H9 (cell line): ENCODE results near the gene AGTPBP1. TPM values are rescaled to one million over a fixed set of nuclear protein-coding genes. Genes with fewer than 3 reads are reported as not detected.

Experiments used
- DNase-seq: peaks from one replicate; pipeline ENCODE4 v3.0.0-alpha.2; 2017
- H2AFZ ChIP-seq: one replicate; pipeline ENCODE4 v1.6.1; 2013; ENCODE audit warnings: mild to moderate bottlenecking, low read length, control low read depth, moderate library complexity
- H2AK5ac ChIP-seq: 2 replicates; pipeline ENCODE4 v1.6.1; 2013; ENCODE audit warnings: low read length, control low read depth, mixed read lengths; ENCODE audit not compliant: insufficient read length
- H2BK120ac ChIP-seq: one replicate; pipeline ENCODE4 v1.6.1; 2013; ENCODE audit warnings: low read depth, mild to moderate bottlenecking, low read length, control low read depth, inconsistent platforms; ENCODE audit not compliant: poor library complexity, severe bottlenecking
- H2BK12ac ChIP-seq: 2 replicates; pipeline ENCODE4 v1.6.1; 2013; ENCODE audit warnings: low read length, control low read depth, mixed read lengths, low read depth; ENCODE audit not compliant: insufficient read length
- H2BK15ac ChIP-seq: 2 replicates; pipeline ENCODE4 v1.6.1; 2013; ENCODE audit warnings: low read depth, low read length, control low read depth
- H2BK20ac ChIP-seq: one replicate; pipeline ENCODE4 v1.6.1; 2013; ENCODE audit warnings: low read depth, mild to moderate bottlenecking, low read length, control low read depth, inconsistent platforms; ENCODE audit not compliant: poor library complexity, severe bottlenecking
- H2BK5ac ChIP-seq: 2 replicates; pipeline ENCODE4 v1.6.1; 2013; ENCODE audit warnings: low read length, control low read depth, mixed read lengths; ENCODE audit not compliant: insufficient read length
- H3K14ac ChIP-seq: 2 replicates; pipeline ENCODE4 v1.6.1; 2013; ENCODE audit warnings: low read length, control low read depth; ENCODE audit not compliant: insufficient read depth
- H3K18ac ChIP-seq: 2 replicates; pipeline ENCODE4 v1.6.1; 2013; ENCODE audit warnings: low read depth, mild to moderate bottlenecking, mixed read lengths, low read length, control low read depth; ENCODE audit not compliant: insufficient read length
- H3K23ac ChIP-seq: 2 replicates; pipeline ENCODE4 v1.6.1; 2013; ENCODE audit warnings: low read length, control low read depth, mixed read lengths, low read depth; ENCODE audit not compliant: insufficient read length
- H3K23me2 ChIP-seq: 2 replicates; pipeline ENCODE4 v1.6.1; 2013; ENCODE audit warnings: low read depth, mild to moderate bottlenecking, mixed read lengths, low read length, control low read depth; ENCODE audit not compliant: insufficient read length, poor library complexity, severe bottlenecking
- H3K27ac ChIP-seq: 2 replicates; pipeline ENCODE4 v1.5.1; 2013; ENCODE audit warnings: low read length, control low read depth, mixed read lengths, low read depth; ENCODE audit not compliant: insufficient read length
- H3K27me3 ChIP-seq: 2 replicates; pipeline ENCODE4 v1.6.1; 2013; ENCODE audit warnings: low read length, control low read depth, inconsistent platforms; ENCODE audit not compliant: insufficient read depth
- H3K4ac ChIP-seq: 2 replicates; pipeline ENCODE4 v1.6.1; 2013; ENCODE audit warnings: low read depth, mild to moderate bottlenecking, control low read depth, inconsistent platforms, low read length, moderate library complexity
- H3K4me1 ChIP-seq: 2 replicates; pipeline ENCODE4 v1.6.1; 2013; ENCODE audit warnings: low read length, control low read depth, inconsistent platforms; ENCODE audit not compliant: insufficient read depth
- H3K4me2 ChIP-seq: 2 replicates; pipeline ENCODE4 v1.6.1; 2013; ENCODE audit warnings: low read length, control low read depth, mixed read lengths; ENCODE audit not compliant: insufficient read length, insufficient read depth
- H3K56ac ChIP-seq: 2 replicates; pipeline ENCODE4 v1.6.1; 2013; ENCODE audit warnings: low read depth, mild to moderate bottlenecking, mixed read lengths, low read length, control low read depth; ENCODE audit not compliant: insufficient read length
- H3K79me1 ChIP-seq: 2 replicates; pipeline ENCODE4 v1.6.1; 2013; ENCODE audit warnings: low read depth, mild to moderate bottlenecking, moderate library complexity, low read length, control low read depth, inconsistent platforms; ENCODE audit not compliant: insufficient read depth, poor library complexity, severe bottlenecking
- H3K79me2 ChIP-seq: 2 replicates; pipeline ENCODE4 v1.6.1; 2013; ENCODE audit warnings: low read length, control low read depth, inconsistent platforms; ENCODE audit not compliant: insufficient read depth
- H3K9ac ChIP-seq: 2 replicates; pipeline ENCODE4 v1.6.1; 2013; ENCODE audit warnings: low read length, control low read depth, mixed read lengths; ENCODE audit not compliant: insufficient read length; ENCODE audit errors: extremely low read depth
- H3K9me3 ChIP-seq: one replicate; pipeline ENCODE4 v1.6.1; 2013; ENCODE audit warnings: low read depth, low read length, inconsistent platforms; ENCODE audit not compliant: control insufficient read depth
- H3T11ph ChIP-seq: one replicate; pipeline ENCODE4 v1.6.1; 2013; ENCODE audit warnings: mild to moderate bottlenecking, low read length, control low read depth, inconsistent platforms
- H4K20me1 ChIP-seq: one replicate; pipeline ENCODE4 v1.6.1; 2013; ENCODE audit not compliant: control insufficient read depth, insufficient read length, insufficient read depth
- H4K5ac ChIP-seq: 2 replicates; pipeline ENCODE4 v1.6.1; 2013; ENCODE audit warnings: low read depth, mild to moderate bottlenecking, mixed read lengths, low read length, control low read depth; ENCODE audit not compliant: insufficient read length
- H4K8ac ChIP-seq: replicated peaks from 2 replicates; pipeline ENCODE4 v1.6.1; 2013; ENCODE audit warnings: low read length, control low read depth, mixed read lengths, low read depth; ENCODE audit not compliant: insufficient read length
- H4K91ac ChIP-seq: 2 replicates; pipeline ENCODE4 v1.6.1; 2013; ENCODE audit warnings: low read depth, mild to moderate bottlenecking, moderate library complexity, mixed read lengths, low read length, control low read depth; ENCODE audit not compliant: insufficient read length
- H3K27ac Mint-ChIP-seq, 3 experiments: 2 replicates in 2 of 3; 3 replicates in 1 of 3; pipeline ENCODE4 v1.8.0; 2020 to 2021; ENCODE audit warnings: mixed read lengths in 3 of 3, mild to moderate bottlenecking in 1 of 3, moderate library complexity in 1 of 3
- H3K27me3 Mint-ChIP-seq: 2 replicates; pipeline ENCODE4 v1.8.0; 2021; ENCODE audit warnings: low read depth, mild to moderate bottlenecking, moderate library complexity, mixed read lengths
- H3K36me3 Mint-ChIP-seq, 3 experiments: 2 replicates in 2 of 3; 3 replicates in 1 of 3; pipeline ENCODE4 v1.8.0; 2020 to 2021; ENCODE audit warnings: low read depth in 3 of 3, mixed read lengths in 3 of 3; ENCODE audit not compliant: insufficient read depth in 1 of 3
- H3K4me1 Mint-ChIP-seq, 2 experiments: 2 replicates each; pipeline ENCODE4 v1.8.0; 2020; ENCODE audit warnings: mixed read lengths in 2 of 2
- H3K4me3 Mint-ChIP-seq, 2 experiments: 2 replicates in 1 of 2; 3 replicates in 1 of 2; pipeline ENCODE4 v1.8.0; 2020 to 2021; ENCODE audit warnings: mild to moderate bottlenecking in 2 of 2, mixed read lengths in 2 of 2, moderate library complexity in 1 of 2
- H3K9me3 Mint-ChIP-seq, 2 experiments: 2 replicates in 1 of 2; 3 replicates in 1 of 2; pipeline ENCODE4 v1.8.0; 2020; ENCODE audit warnings: mild to moderate bottlenecking in 2 of 2, mixed read lengths in 2 of 2, moderate library complexity in 1 of 2
- total RNA-seq: library from RNA; stranded (reverse); gene quantifications from 2 replicates; pipeline ENCODE4 v1.2.1, GENCODE V29; 2021
- TF ChIP-seq, protein P1 (sequence below): fragments of 200-600 bp; sonication (generic); conservative IDR thresholded peaks from 3 replicates; pipeline ENCODE4 v1.8.0; 2021; ENCODE audit warnings: antibody characterized with exemption, mild to moderate bottlenecking

The AGTPBP1 gene
- total RNA-seq, 1 experiment from 2014 or later = 53.1 TPM

DNA sequence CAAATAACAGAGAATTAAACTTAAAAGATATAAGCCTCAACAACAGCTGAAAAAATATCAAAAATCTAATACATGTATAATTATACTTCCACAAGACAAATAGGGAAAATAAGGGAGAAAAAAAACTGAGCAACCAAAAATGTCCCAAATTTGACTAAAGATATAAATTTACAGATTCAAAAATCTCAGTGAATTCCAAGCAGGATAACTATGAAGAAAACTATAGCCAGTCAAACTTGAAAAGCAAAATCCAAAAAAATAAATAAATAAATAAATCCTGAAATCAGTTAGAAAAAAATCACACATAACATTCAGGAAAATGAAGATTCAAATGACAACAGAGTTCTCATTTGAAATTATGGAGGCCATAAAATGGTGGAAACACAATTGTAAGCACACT lies 56.7 kb downstream of the AGTPBP1 start:
- Histone ChIP-seq H4K91ac (no peak overlapping the region), H3K18ac (no peak overlapping the region), H3K56ac (no peak overlapping the region), H3K27me3 (no peaks in the 10 kb centered on the region), H2AFZ (no peak overlapping the region), H3K23me2 (no peaks in the 10 kb centered on the region), H2BK120ac (no peak overlapping the region), H3K79me1 (no peaks in the 10 kb centered on the region), H3K27ac (no peak overlapping the region), H2BK12ac (no peak overlapping the region), H4K20me1 (no peaks in the 10 kb centered on the region), H3K9ac (no peak overlapping the region), H3K4me1 (no peaks in the 10 kb centered on the region), H4K8ac (no peak overlapping the region), H2BK15ac (no peak overlapping the region), H2AK5ac (no peak overlapping the region), H3T11ph (no peak overlapping the region), H3K4ac (no peak overlapping the region), H2BK5ac (no peak overlapping the region), H3K9me3 (no peaks in the 10 kb centered on the region), H3K4me2 (no peak overlapping the region), H3K79me2 (no peaks in the 10 kb centered on the region), H3K23ac (no peak overlapping the region), H4K5ac (no peak overlapping the region), H2BK20ac (no peak overlapping the region), H3K14ac (no peak overlapping the region)
- Mint-ChIP-seq H3K4me3 (no peak overlapping the region), H3K27ac (no peak overlapping the region), H3K36me3 (peaks cover 15 to 37% (median 23%) of the 10 kb centered on the region in 3 experiments; a peak in 6 of 7 replicates), H3K27me3 (no peaks in the 10 kb centered on the region), H3K9me3 (peaks cover 0 to 6% of the 10 kb centered on the region in 2 experiments; a peak in 3 of 5 replicates), H3K4me1 (peaks cover 0 to 2% of the 10 kb centered on the region in 2 experiments; a peak in 3 of 4 replicates)
- DNase-seq = no peak
- TF ChIP-seq, protein P1, sequence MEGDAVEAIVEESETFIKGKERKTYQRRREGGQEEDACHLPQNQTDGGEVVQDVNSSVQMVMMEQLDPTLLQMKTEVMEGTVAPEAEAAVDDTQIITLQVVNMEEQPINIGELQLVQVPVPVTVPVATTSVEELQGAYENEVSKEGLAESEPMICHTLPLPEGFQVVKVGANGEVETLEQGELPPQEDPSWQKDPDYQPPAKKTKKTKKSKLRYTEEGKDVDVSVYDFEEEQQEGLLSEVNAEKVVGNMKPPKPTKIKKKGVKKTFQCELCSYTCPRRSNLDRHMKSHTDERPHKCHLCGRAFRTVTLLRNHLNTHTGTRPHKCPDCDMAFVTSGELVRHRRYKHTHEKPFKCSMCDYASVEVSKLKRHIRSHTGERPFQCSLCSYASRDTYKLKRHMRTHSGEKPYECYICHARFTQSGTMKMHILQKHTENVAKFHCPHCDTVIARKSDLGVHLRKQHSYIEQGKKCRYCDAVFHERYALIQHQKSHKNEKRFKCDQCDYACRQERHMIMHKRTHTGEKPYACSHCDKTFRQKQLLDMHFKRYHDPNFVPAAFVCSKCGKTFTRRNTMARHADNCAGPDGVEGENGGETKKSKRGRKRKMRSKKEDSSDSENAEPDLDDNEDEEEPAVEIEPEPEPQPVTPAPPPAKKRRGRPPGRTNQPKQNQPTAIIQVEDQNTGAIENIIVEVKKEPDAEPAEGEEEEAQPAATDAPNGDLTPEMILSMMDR = no peak
